NOMO-1 treated with dmso at 0.1 percent for 144 hours (cell line): Measurements from ENCODE around the gene SI.
"Not testable (repeated sequence)": the region's sequence is repeated elsewhere in the genome, so short reads cannot be mapped to it uniquely, and the experiment has no call there.

Experiments used
- DNase-seq: peaks from one replicate; lab custom pipeline; 2025; ENCODE audit not compliant: unreplicated experiment; lab: John Stamatoyannopoulos, UW

The SI gene

DNA sequence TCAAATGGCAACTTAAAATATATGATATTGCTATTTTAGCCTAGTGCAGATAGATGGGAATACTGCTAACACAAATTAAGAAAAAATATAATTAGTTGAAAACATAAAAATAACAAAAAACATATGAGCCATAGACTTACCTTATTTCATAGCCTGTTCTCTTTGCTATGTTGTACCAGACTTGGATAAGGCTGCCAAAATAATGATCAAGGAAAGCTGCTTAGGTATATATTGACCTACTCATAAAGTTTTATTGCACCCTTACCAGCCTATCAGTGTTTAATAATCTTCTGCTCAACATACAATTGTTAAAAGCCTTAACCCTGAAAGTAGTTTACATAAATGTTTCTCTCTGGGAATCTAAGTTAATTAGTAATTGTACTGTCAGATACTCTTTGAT lies at the start of gene SI:
Gene SI (minus strand): TSS at position 204 of the 400 bp plus-strand sequence. CDS start 2,484 bp downstream, outside the sequence.
- DNase-seq: no peak

GRCh38 chr3:165125836-165126235 lies 47.5 kb upstream of the SI start:
- DNase-seq: no peak

- no peak for DNase-seq
These were observed 33.1 kb upstream of the SI start for GRCh38 chr3:165111401-165111800.

DNA sequence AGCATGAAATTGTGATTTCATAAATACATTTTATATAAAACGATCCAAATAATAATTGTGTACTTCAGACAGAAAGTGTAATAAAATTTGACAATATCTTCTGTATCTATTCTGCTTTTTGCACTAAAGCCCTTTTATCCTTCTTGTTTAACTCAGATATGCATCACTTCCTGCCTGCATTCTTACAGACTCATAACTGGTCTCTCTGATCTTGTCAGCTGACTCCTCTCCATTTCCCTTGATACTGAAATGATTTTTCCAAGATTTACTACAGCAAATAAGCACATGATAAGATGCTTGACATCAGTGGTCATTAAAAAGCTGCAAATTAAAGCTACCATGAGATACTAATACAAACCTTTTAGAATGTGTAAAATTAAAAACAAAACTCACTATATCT lies 25.3 kb upstream of the SI start:
- no peak for DNase-seq

GRCh38 chr3:165082650-165083049 lies 4.4 kb upstream of the SI start:
- no peak for DNase-seq

DNA sequence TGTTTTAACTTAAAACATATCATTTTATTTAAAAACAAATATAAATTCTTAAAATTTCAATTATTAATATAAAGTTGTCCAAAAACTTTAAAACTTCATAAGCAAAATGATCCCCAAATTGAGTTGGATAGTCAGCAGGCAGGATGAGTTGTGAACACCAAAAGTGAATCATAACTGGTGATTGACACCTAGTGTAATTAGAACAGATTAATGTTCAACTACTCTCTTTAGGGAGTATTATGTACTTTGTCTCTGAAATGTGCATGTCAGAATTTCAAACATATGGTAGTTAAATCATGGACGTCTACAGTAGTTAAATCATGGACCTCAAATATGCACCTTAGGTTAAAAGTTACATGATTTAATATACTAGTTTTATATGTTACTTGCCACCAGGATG lies 2.9 kb upstream of the SI start:
- no peak for DNase-seq

- DNase-seq: no peak
These were observed 2.6 kb downstream of the SI start for GRCh38 chr3:165075695-165076094.

DNA sequence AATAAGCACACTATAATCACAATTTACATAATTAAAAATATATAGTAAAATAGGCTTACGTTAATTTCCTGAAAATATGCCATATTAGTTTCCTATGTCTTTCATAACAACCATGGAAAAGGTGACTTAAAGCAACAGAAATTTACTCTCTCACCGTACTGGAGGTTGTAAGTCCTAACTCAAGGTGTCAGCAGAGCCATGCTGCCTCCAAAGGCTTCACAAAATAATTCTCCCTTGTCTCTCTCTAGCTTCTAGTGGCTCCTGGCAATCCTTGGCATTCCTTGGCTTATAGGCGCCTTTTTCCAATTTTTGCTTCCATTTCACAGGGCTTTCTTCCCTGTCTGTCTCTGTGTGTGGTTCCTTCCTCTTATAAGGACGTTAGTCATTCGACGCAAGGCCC lies 7.6 kb downstream of the SI start:
- DNase-seq: no peak

DNA sequence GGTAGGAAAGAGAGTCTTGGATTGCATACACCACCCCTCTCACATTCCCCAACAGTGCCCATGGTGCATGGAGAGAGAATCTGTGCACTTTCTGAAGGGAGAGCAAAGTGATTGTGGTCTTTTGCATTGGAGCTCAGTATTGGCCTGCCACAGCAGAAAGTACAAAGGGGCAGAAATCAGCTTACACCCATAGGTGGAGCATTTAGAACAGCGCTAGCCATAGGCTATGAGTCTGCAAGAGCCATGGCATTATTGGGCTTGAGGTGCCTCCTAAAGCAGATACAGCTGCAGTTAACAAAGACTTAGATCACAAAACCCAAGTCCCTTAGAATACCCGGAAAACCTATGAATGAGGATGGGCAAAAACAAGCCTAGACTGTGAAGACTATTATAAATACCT lies 21.8 kb downstream of the SI start:
- no peak for DNase-seq

DNA sequence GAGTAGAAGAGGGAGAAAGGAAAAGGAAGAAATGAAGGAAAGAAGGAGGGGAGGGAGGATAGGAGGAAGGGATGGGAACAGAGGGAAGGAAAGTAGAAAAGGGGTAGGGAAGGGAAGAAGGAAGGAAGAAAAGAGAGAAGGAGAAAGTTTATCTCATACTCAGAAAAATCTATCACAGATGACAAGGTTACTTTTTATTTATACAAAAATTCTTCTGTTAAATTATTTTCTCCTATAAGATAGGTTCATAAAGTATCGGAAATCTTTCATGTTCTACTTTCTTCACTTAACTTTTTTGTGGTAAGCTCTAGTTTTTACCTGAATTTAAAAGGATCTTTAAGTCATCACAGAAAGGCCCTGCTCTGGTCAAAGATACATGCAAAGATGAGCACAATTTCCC lies 38.1 kb downstream of the SI start:
- DNase-seq: no peak

DNA sequence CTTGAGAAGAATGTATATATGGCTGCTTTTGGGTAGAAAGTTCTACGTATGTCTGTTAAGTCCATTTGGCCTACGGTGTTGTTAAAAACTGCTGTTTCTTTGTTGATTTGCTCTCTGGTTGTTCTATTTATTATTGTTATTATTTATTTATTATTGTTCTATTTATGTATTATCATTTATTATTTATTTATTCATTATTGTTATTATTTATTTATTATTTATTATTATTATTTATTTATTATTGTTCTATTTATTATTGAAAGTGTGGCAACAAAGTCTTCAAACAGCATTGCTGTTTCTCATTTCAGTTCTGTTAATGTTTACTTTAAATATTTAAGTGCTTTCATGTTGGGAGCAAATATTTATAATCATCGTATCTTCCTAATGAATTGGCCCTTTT lies 66.7 kb downstream of the SI start:
- no peak for DNase-seq

DNA sequence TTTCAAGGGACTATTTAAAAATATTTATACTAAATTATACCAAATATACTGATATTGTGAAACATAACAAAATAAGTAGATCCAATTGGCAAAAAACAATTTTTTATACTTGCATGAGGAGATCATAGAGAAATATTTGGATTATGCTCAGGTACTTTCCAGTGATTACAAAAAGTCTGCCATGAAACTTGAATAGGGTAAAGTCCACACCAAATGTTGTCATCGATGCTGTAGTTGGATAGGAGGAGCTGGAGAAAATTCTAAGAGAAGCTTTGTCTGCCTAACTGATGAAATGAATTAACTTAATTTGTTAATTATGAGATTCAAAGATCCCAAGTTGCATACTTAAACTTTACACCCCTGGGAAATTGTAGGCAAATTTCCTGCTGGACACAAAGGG lies 93.3 kb downstream of the SI start:
- DNase-seq: no peak

GRCh38 chr3:164962610-164963009 lies 115.7 kb downstream of the SI start:
- DNase-seq: no peak

GRCh38 chr3:164952966-164953365 lies 125.3 kb downstream of the SI start:
- no peak for DNase-seq

GRCh38 chr3:164951403-164951802 lies 126.9 kb downstream of the SI start:
- not testable (repeated sequence) for DNase-seq

- DNase-seq: no peak
These were observed 137.6 kb downstream of the SI start for GRCh38 chr3:164940745-164941144.

GRCh38 chr3:164929642-164930041 lies 148.7 kb downstream of the SI start:
- DNase-seq: no peak
